ENCODE measurements around the gene ZNF44.

The ZNF44 gene

GRCh38 chr19:12260236-12260635 lies 34.4 kb downstream of the ZNF44 start:
- Histone ChIP-seq H3K4me1 (ENCODE audit: low read depth, poor library complexity, severe bottlenecking) (no peaks in the 10 kb centered on the region), H3K9ac (no peak overlapping the region), H3K27me3 (ENCODE audit: insufficient read depth, low read depth) (no peaks in the 10 kb centered on the region), H3K79me2 (ENCODE audit: insufficient read depth, low read depth) (no peaks in the 10 kb centered on the region), H3K4me3 (IDR thresholded peaks at IDR 0.05; ENCODE audit: insufficient read depth, low read depth, low read length) (no peak overlapping the region), H3K4me2 (no peak overlapping the region), H3K27ac (no peak overlapping the region), H2AFZ (ENCODE audit: low read depth) (no peak overlapping the region), H4K20me1 (ENCODE audit: insufficient read depth) (no peaks in the 10 kb centered on the region), H3K36me3 (ENCODE audit: insufficient read depth) (no peaks in the 10 kb centered on the region)
- TF ChIP-seq, protein P1, sequence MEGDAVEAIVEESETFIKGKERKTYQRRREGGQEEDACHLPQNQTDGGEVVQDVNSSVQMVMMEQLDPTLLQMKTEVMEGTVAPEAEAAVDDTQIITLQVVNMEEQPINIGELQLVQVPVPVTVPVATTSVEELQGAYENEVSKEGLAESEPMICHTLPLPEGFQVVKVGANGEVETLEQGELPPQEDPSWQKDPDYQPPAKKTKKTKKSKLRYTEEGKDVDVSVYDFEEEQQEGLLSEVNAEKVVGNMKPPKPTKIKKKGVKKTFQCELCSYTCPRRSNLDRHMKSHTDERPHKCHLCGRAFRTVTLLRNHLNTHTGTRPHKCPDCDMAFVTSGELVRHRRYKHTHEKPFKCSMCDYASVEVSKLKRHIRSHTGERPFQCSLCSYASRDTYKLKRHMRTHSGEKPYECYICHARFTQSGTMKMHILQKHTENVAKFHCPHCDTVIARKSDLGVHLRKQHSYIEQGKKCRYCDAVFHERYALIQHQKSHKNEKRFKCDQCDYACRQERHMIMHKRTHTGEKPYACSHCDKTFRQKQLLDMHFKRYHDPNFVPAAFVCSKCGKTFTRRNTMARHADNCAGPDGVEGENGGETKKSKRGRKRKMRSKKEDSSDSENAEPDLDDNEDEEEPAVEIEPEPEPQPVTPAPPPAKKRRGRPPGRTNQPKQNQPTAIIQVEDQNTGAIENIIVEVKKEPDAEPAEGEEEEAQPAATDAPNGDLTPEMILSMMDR (conservative IDR thresholded peaks at IDR 0.05; ENCODE audit: low read depth, low read length) = no peak

DNA sequence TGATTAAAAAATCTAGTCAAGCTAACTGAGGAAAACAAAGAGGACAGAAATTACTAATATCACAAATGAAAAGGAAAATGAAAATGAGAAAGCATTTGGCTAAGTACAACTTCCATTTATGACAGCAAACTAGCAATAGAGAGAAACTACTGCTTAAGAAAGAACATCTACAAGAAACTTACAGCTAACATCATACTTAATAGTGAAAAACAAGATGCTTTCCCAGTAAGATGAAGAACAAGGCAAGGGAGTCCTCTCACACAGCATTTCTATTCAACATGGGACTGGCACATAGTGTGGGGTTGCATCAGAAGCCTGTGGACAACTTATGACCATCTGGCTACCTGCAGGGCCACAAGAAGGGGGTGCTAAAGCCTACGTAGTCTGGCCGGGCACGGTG lies 39.3 kb downstream of the ZNF44 start:
- TF ChIP-seq, protein P1 (conservative IDR thresholded peaks at IDR 0.05; ENCODE audit: low read depth, low read length) = no peak
- Histone ChIP-seq H4K20me1 (ENCODE audit: insufficient read depth) (no peaks in the 10 kb centered on the region), H3K4me1 (ENCODE audit: low read depth, poor library complexity, severe bottlenecking) (no peaks in the 10 kb centered on the region), H3K79me2 (ENCODE audit: insufficient read depth, low read depth) (no peaks in the 10 kb centered on the region), H3K27me3 (ENCODE audit: insufficient read depth, low read depth) (no peaks in the 10 kb centered on the region), H3K27ac (no peak overlapping the region), H3K36me3 (ENCODE audit: insufficient read depth) (no peaks in the 10 kb centered on the region), H3K4me2 (no peak overlapping the region), H2AFZ (ENCODE audit: low read depth) (no peak overlapping the region), H3K9ac (no peak overlapping the region), H3K4me3 (IDR thresholded peaks at IDR 0.05; ENCODE audit: insufficient read depth, low read depth, low read length) (no peak overlapping the region)

GRCh38 chr19:12247644-12248222 lies 47.0 kb downstream of the ZNF44 start:
- H3K79me2 ChIP-seq (ENCODE audit: insufficient read depth, low read depth) = no peaks in the 10 kb centered on the region
- TF ChIP-seq, protein P1 (conservative IDR thresholded peaks at IDR 0.05; ENCODE audit: low read depth, low read length) = no peak
- no peaks in the 10 kb centered on the region for H3K4me1 ChIP-seq (ENCODE audit: low read depth, poor library complexity, severe bottlenecking)
- no peaks in the 10 kb centered on the region for H3K27me3 ChIP-seq (ENCODE audit: insufficient read depth, low read depth)
- no peak overlapping the region for H3K27ac ChIP-seq
- no peak overlapping the region for H2AFZ ChIP-seq (ENCODE audit: low read depth)
- H4K20me1 ChIP-seq (ENCODE audit: insufficient read depth) = no peaks in the 10 kb centered on the region
- H3K4me3 ChIP-seq (IDR thresholded peaks at IDR 0.05; ENCODE audit: insufficient read depth, low read depth, low read length) = no peak overlapping the region
- H3K36me3 ChIP-seq (ENCODE audit: insufficient read depth) = no peaks in the 10 kb centered on the region
- no peak overlapping the region for H3K9ac ChIP-seq
- H3K4me2 ChIP-seq = no peak overlapping the region

GRCh38 chr19:12244370-12244769 lies 50.3 kb downstream of the ZNF44 start:
- Histone ChIP-seq H4K20me1 (ENCODE audit: insufficient read depth) (no peaks in the 10 kb centered on the region), H3K4me2 (no peak overlapping the region)
- TF ChIP-seq, protein P1 (conservative IDR thresholded peaks at IDR 0.05; ENCODE audit: low read depth, low read length) = no peak

More at GRCh38 chr19:12244370-12244769, 50.3 kb downstream of the ZNF44 start:
- H3K4me1 ChIP-seq (ENCODE audit: low read depth, poor library complexity, severe bottlenecking) = no peaks in the 10 kb centered on the region
- no peak overlapping the region for H3K27ac ChIP-seq
- H3K9ac ChIP-seq = no peak overlapping the region
- H3K27me3 ChIP-seq (ENCODE audit: insufficient read depth, low read depth) = no peaks in the 10 kb centered on the region
- H3K79me2 ChIP-seq (ENCODE audit: insufficient read depth, low read depth) = no peaks in the 10 kb centered on the region
- no peak overlapping the region for H3K4me3 ChIP-seq (IDR thresholded peaks at IDR 0.05; ENCODE audit: insufficient read depth, low read depth, low read length)
- H2AFZ ChIP-seq (ENCODE audit: low read depth) = no peak overlapping the region
- no peaks in the 10 kb centered on the region for H3K36me3 ChIP-seq (ENCODE audit: insufficient read depth)
